Stimulated activated naive CD4-positive, alpha-beta T cell (primary cell): ENCODE data around the gene AMIGO1.

Experiments used
- DNase-seq, 6 experiments: peaks; one replicate each; lab custom pipeline; 2025; lab: John Stamatoyannopoulos, UW

The AMIGO1 gene

GRCh38 chr1:109532365-109533136, 23.0 kb upstream of the AMIGO1 start:
- DNase-seq, result peak; percentile 70 to 95 (median 88)

- DNase-seq, result no peak
These were observed 22.4 kb upstream of the AMIGO1 start for GRCh38 chr1:109531826-109532364.

- DNase-seq, result no peak
These were observed 21.9 kb upstream of the AMIGO1 start for GRCh38 chr1:109531380-109531779.

- no peak for DNase-seq
These were observed 21.0 kb upstream of the AMIGO1 start for GRCh38 chr1:109530457-109531087.

GRCh38 chr1:109529881-109530456, 20.4 kb upstream of the AMIGO1 start:
- DNase-seq, result no peak

- DNase-seq, result no peak
These were observed 19.2 kb upstream of the AMIGO1 start for GRCh38 chr1:109528712-109529111.

- DNase-seq, result no peak
These were observed 18.5 kb upstream of the AMIGO1 start for GRCh38 chr1:109527846-109528695.

- DNase-seq, result no peak
These were observed 17.7 kb upstream of the AMIGO1 start for GRCh38 chr1:109527098-109527811.

- no peak for DNase-seq
These were observed 14.2 kb upstream of the AMIGO1 start for GRCh38 chr1:109523706-109524105.

- DNase-seq, result no peak
These were observed 12.5 kb upstream of the AMIGO1 start for GRCh38 chr1:109522026-109522425.

GRCh38 chr1:109521002-109521951, 11.8 kb upstream of the AMIGO1 start:
- no peak for DNase-seq

- DNase-seq, result no peak
These were observed 7.8 kb upstream of the AMIGO1 start for GRCh38 chr1:109517337-109517736.

- no peak for DNase-seq
These were observed 7.3 kb upstream of the AMIGO1 start for GRCh38 chr1:109516872-109517271.

GRCh38 chr1:109514846-109515245, 5.3 kb upstream of the AMIGO1 start:
- DNase-seq, result no peak

GRCh38 chr1:109513110-109513710, 3.7 kb upstream of the AMIGO1 start:
- DNase-seq, result no peak

- DNase-seq, result no peak
These were observed 703 bp downstream of the AMIGO1 start for GRCh38 chr1:109508873-109509175.

- peak in 1 of 6 experiments; percentile 5 for DNase-seq
These were observed 1.3 kb downstream of the AMIGO1 start for GRCh38 chr1:109508001-109508872.

GRCh38 chr1:109504974-109505373, 4.6 kb downstream of the AMIGO1 start:
- peak in 1 of 6 experiments; percentile 8 for DNase-seq

- peak in 2 of 6 experiments; percentile 20 to 21 for DNase-seq
These were observed 5.6 kb downstream of the AMIGO1 start for GRCh38 chr1:109503935-109504334.
